Cardiac muscle cell (in vitro differentiated cells and primary cell): Measurements from ENCODE around the gene STX8. TPM values are rescaled to one million over a fixed set of nuclear protein-coding genes. Genes with fewer than 3 reads are reported as not detected.

ENCODE experiments used
- DNase-seq, 2 donors: peaks; one replicate each; pipeline versions ENCODE4 v3.0.0 to v3.0.0-alpha.2; 2010 to 2017; ENCODE audit warnings: low read depth in 1 of 2, low spot score in 1 of 2
- H3K27ac ChIP-seq: fragments of 200-600 bp; sonication (generic); 2 replicates; pipeline ENCODE4 v1.5.1; 2016
- H3K27me3 ChIP-seq: fragments of 200-600 bp; sonication (generic); 2 replicates; pipeline ENCODE4 v1.6.0; 2016; ENCODE audit warnings: control low read depth
- H3K36me3 ChIP-seq: fragments of 200-600 bp; sonication (generic); 2 replicates; pipeline ENCODE4 v1.5.1; 2016; ENCODE audit warnings: control low read depth
- H3K4me1 ChIP-seq: fragments of 200-600 bp; sonication (generic); 2 replicates; pipeline ENCODE4 v1.8.1; 2017; ENCODE audit warnings: low read depth, mild to moderate bottlenecking, mixed run types
- H3K4me3 ChIP-seq: fragments of 200-600 bp; sonication (generic); 2 replicates; pipeline ENCODE4 v1.5.1; 2016; ENCODE audit warnings: mild to moderate bottlenecking
- H3K9me3 ChIP-seq: fragments of 200-600 bp; sonication (generic); 2 replicates; pipeline ENCODE4 v1.5.1; 2017; ENCODE audit warnings: low read depth, mild to moderate bottlenecking, control low read depth
- CTCF ChIP-seq: IDR thresholded peaks from 2 replicates; pipeline ENCODE4 v1.5.1; 2012; ENCODE audit warnings: low read depth, mild to moderate bottlenecking, low read length
- polyA plus RNA-seq: library from polyadenylated mRNA; unstranded; fragments of >200 nt; fragmentation: Nextera tagmentation; extraction: Ambion mirVana; gene quantifications from 2 replicates; pipeline ENCODE4 v1.2.1, GENCODE V29; 2016
- total RNA-seq: library from RNA; depleted of rRNA; stranded (reverse); fragments of >200 nt; gene quantifications from 2 replicates; pipeline ENCODE4 v1.2.3, GENCODE V29; 2016

STX8 gene
- total and polyA plus RNA-seq, 2 experiments from 2014 or later = 46.9 to 95.2 TPM

- no peaks in the 10 kb centered on the region for H3K27me3 ChIP-seq
- no peak overlapping the region for H3K4me3 ChIP-seq
- H3K4me1 ChIP-seq = no peaks in the 10 kb centered on the region
- H3K27ac ChIP-seq = no peak overlapping the region
- H3K36me3 ChIP-seq = no peaks in the 10 kb centered on the region
- TF ChIP-seq CTCF = no peak
- DNase-seq = no peak
- no peaks in the 10 kb centered on the region for H3K9me3 ChIP-seq
Observed at GRCh38 chr17:9468937-9469336, 106.7 kb downstream of the STX8 start.

- Histone ChIP-seq H3K4me3 (no peak overlapping the region), H3K27me3 (no peaks in the 10 kb centered on the region), H3K9me3 (no peaks in the 10 kb centered on the region), H3K4me1 (no peaks in the 10 kb centered on the region), H3K27ac (no peak overlapping the region), H3K36me3 (no peaks in the 10 kb centered on the region)
- no peak for DNase-seq
- no peak for TF ChIP-seq CTCF
Observed at GRCh38 chr17:9468532-9468931, 107.1 kb downstream of the STX8 start.

DNA sequence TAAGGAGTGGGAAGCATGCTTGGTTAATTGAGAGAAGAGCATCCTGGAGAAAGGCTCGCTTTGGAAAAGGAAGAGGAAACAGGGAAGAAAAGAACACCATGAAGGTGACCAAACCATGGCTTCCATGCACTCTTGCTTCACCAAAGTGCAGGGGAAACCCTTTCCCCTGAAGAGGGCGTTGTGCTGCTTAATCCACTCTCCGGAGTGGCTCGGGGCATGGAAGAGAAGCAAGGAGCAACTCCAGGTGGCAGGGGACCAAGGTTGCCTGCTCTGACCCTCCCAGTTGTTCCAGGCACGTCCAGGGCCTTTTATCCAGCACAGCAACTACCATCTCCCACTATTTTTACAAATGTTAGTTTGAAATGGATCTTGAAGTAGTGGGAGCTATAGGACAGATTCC, 108.1 kb downstream of the STX8 start:
- Histone ChIP-seq H3K4me1 (no peaks in the 10 kb centered on the region), H3K27ac (no peak overlapping the region), H3K9me3 (no peaks in the 10 kb centered on the region), H3K4me3 (no peak overlapping the region), H3K27me3 (no peaks in the 10 kb centered on the region), H3K36me3 (no peaks in the 10 kb centered on the region)
- TF ChIP-seq CTCF = no peak
- peak in 1 of 2 donors; percentile 2 for DNase-seq

DNA sequence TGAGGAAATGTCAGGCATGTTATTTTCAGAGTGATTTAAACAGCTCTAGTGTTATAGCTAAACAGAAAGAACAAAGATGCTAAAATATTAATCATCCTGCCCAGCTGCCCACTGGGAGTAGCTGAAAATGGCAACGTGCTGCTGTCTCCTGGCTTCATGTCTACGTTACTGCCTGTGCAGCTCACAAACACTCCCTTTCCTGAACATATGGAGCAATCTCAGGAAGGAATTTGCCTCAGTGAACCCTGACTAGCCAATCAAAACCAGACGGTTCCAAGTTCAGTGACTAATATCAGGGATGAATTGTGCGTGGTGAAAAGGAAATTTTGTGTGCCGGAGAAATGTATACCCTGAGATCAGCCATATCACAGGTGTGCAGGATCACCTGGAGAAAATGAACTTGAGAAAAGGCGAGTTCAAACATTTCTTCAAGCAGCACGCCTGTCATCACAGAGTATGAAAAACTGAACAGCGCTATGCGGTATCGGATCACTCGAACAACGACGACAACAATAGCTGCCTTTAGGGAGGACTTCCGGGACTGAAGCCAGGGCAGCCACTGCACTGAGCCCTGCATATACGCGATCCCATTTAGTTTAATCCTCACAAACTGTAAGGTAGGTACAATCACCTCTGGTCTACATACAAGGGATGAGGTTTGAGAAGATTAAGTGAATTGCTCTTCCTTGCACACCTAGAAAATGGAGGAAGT, 110.3 kb downstream of the STX8 start:
- TF ChIP-seq CTCF = peak; percentile 32
- H3K27ac ChIP-seq = no peak overlapping the region
- H3K4me1 ChIP-seq = no peaks in the 10 kb centered on the region
- DNase-seq = peak; percentile 4 to 92
- H3K36me3 ChIP-seq = no peaks in the 10 kb centered on the region
- no peaks in the 10 kb centered on the region for H3K27me3 ChIP-seq
- no peak overlapping the region for H3K4me3 ChIP-seq
- H3K9me3 ChIP-seq = no peaks in the 10 kb centered on the region

DNA sequence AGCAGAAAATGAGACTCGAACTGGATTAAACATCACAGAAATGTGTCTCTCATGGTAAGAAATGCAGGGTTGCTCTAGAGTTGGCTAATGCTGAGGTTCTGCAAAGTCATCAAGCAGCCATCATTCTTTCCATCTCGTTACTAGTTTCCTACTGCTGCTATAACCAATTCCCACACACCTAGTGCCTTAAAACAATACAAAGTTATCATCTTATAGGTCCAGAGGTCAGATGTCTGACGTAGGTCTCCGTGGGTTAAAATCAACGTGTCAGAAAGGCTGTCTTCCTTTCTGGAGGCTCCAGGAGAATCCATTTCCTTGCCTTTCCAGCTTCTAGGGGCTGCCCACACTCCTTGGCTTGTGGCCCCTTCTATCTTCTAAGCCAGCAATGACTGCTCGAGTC, 118.6 kb downstream of the STX8 start:
- H3K4me3 ChIP-seq = no peak overlapping the region
- H3K9me3 ChIP-seq = no peaks in the 10 kb centered on the region
- DNase-seq = no peak
- no peak for TF ChIP-seq CTCF
- H3K27me3 ChIP-seq = no peaks in the 10 kb centered on the region
- H3K36me3 ChIP-seq = no peaks in the 10 kb centered on the region
- H3K27ac ChIP-seq = no peak overlapping the region
- H3K4me1 ChIP-seq = no peaks in the 10 kb centered on the region
